ENCODE data around the gene IGSF5.
"Not testable (repeated sequence)": the region's sequence is repeated elsewhere in the genome, so short reads cannot be mapped to it uniquely, and the experiment has no call there.

IGSF5 gene

DNA sequence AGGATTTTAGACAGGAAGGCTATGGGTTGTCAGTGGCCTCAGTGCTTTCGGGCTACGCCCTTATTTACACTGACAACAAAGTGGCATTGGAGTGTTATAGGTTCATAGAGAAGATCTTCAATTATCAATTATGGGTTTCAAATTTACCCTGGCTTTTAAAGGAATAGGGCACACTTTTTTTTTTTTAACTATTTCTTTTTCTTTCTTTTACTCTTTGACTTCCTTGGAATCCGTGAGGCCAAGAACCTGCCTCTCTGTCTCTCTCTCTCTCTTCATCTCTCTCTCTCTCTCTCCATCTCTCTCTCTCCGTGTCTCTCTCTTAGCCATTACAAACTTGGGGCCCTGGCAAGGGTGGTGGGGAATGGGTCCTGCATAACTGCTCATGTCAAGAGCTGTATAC lies at the start of gene IGSF5:
Gene IGSF5 (plus strand): TSS at position 301 of the 400 bp plus-strand sequence. CDS start 327 bp downstream, outside the sequence.
- H3K4me1 ChIP-seq (ENCODE audit: insufficient read depth, insufficient read length); H3K9me3 ChIP-seq (ENCODE audit: insufficient read depth, low read length); H3K9ac ChIP-seq (ENCODE audit: insufficient read length, low read depth); DNase-seq (ENCODE audit: low read depth, low spot score); H3K4me3 ChIP-seq (ENCODE audit: insufficient read length, low read depth); H3K27me3 ChIP-seq (ENCODE audit: insufficient read depth, insufficient read length); H3K36me3 ChIP-seq (ENCODE audit: insufficient read depth, insufficient read length, low read length): not testable (repeated sequence)

- no peak for TF ChIP-seq YY1 (IDR thresholded peaks at IDR 0.05; ENCODE audit: insufficient read depth, insufficient read length)
- TF ChIP-seq SUZ12 (IDR thresholded peaks at IDR 0.05; ENCODE audit: extremely low read depth, insufficient read depth, insufficient read length), result no peak
- TF ChIP-seq ZNF274 (IDR thresholded peaks at IDR 0.05; ENCODE audit: low read depth, low read length), result no peak
- Histone ChIP-seq H3K9ac (ENCODE audit: insufficient read length, low read depth) (no peak overlapping the region), H3K4me3 (ENCODE audit: insufficient read length, low read depth) (no peak overlapping the region), H3K36me3 (ENCODE audit: insufficient read depth, insufficient read length, low read length) (no peaks in the 10 kb centered on the region), H3K4me1 (ENCODE audit: insufficient read depth, insufficient read length) (peaks cover 9% of the 10 kb centered on the region), H3K9me3 (ENCODE audit: insufficient read depth, low read length) (no peaks in the 10 kb centered on the region), H3K27me3 (ENCODE audit: insufficient read depth, insufficient read length) (no peaks in the 10 kb centered on the region)
- DNase-seq (ENCODE audit: low read depth, low spot score), result no peak
These were observed 48.8 kb upstream of the IGSF5 start for GRCh38 chr21:39696196-39696595.

DNA sequence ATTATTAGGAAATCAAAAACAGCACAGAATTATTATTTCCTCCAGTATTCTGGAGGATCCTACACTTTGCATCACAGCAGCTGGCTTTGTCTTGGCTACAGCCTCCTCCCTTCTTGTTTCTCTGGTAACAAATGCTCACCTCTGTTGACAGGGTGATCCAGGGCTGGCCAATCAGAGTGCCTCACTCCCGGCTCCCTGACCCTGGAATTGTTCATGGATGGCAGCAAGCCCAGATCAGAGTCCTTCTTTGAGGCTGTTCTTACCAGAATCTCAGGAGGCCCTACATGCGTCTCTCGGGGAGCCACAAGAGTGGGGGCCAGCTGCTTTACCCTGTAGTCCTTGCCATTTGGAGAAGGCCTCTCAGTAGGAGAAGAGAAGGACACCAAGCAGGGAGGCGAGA lies 48.4 kb upstream of the IGSF5 start:
- DNase-seq (ENCODE audit: low read depth, low spot score), result no peak
- Histone ChIP-seq H3K9ac (ENCODE audit: insufficient read length, low read depth) (no peak overlapping the region), H3K4me3 (ENCODE audit: insufficient read length, low read depth) (no peak overlapping the region), H3K9me3 (ENCODE audit: insufficient read depth, low read length) (no peaks in the 10 kb centered on the region), H3K4me1 (ENCODE audit: insufficient read depth, insufficient read length) (peaks cover 9% of the 10 kb centered on the region), H3K27me3 (ENCODE audit: insufficient read depth, insufficient read length) (no peaks in the 10 kb centered on the region), H3K36me3 (ENCODE audit: insufficient read depth, insufficient read length, low read length) (no peaks in the 10 kb centered on the region)
- TF ChIP-seq ZNF274 (IDR thresholded peaks at IDR 0.05; ENCODE audit: low read depth, low read length), result no peak

DNA sequence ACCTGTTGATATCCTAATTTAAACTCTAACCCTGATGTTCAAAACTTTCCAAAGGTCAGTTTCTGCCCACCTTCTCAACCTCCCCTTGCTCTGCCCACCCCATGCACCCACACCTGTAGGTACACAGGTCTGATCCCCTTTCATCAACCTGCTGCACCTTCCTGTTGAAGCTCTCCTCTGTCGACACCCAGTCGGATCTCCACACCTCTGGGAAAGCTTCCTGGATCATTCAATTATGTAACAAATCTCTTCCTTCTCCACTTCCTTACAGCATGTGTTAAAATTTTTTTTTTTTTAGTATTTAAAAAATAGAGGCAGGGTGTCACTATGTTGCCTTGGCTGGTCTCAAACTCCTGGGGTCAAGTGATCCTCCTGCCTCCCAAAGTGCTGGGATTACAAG lies 44.7 kb upstream of the IGSF5 start:
- TF ChIP-seq YY1 (IDR thresholded peaks at IDR 0.05; ENCODE audit: insufficient read depth, insufficient read length) (no peak), ZNF274 (IDR thresholded peaks at IDR 0.05; ENCODE audit: low read depth, low read length) (no peak)
- Histone ChIP-seq H3K4me1 (ENCODE audit: insufficient read depth, insufficient read length) (peaks cover 9% of the 10 kb centered on the region), H3K36me3 (ENCODE audit: insufficient read depth, insufficient read length, low read length) (no peaks in the 10 kb centered on the region)

DNA sequence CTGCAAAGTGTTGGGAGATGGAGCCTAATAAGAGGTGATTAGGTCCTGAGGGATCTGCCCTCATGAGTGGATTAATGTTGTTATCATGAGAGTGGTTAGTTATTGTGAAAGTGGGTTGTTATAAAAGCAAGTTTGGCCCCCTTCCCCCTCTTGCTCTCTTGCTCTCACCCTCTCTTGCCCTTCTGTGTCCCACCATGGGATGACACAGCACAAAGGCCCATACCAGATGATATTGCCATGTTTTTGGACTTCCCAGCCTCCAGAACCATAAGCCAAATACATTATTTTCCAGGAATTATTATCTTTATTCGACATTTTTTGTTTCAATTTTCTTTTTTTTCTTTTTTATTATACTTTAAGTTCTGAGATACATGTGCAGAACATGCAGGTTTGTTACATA lies 41.4 kb upstream of the IGSF5 start:
- Histone ChIP-seq H3K4me1 (ENCODE audit: insufficient read depth, insufficient read length) (peaks cover 9% of the 10 kb centered on the region), H3K4me3 (ENCODE audit: insufficient read length, low read depth) (no peak overlapping the region)
- TF ChIP-seq YY1 (IDR thresholded peaks at IDR 0.05; ENCODE audit: insufficient read depth, insufficient read length), result no peak
- TF ChIP-seq ZNF274 (IDR thresholded peaks at IDR 0.05; ENCODE audit: low read depth, low read length), result no peak
- TF ChIP-seq SUZ12 (IDR thresholded peaks at IDR 0.05; ENCODE audit: extremely low read depth, insufficient read depth, insufficient read length), result no peak

More for the DNA sequence above, 44.7 kb upstream of the IGSF5 start:
- DNase-seq (ENCODE audit: low read depth, low spot score), result no peak
- H3K9me3 ChIP-seq (ENCODE audit: insufficient read depth, low read length), result peaks cover 18% of the 10 kb centered on the region; the same call in 1 of the 2 replicates
- no peak overlapping the region for H3K4me3 ChIP-seq (ENCODE audit: insufficient read length, low read depth)
- H3K9ac ChIP-seq (ENCODE audit: insufficient read length, low read depth), result no peak overlapping the region
- no peaks in the 10 kb centered on the region for H3K27me3 ChIP-seq (ENCODE audit: insufficient read depth, insufficient read length)

GRCh38 chr21:39705849-39706248 lies 39.1 kb upstream of the IGSF5 start:
- H3K4me3 ChIP-seq (ENCODE audit: insufficient read length, low read depth), result no peak overlapping the region
- no peaks in the 10 kb centered on the region for H3K27me3 ChIP-seq (ENCODE audit: insufficient read depth, insufficient read length)
- no peak overlapping the region for H3K9ac ChIP-seq (ENCODE audit: insufficient read length, low read depth)
- no peaks in the 10 kb centered on the region for H3K36me3 ChIP-seq (ENCODE audit: insufficient read depth, insufficient read length, low read length)
- peaks cover 2% of the 10 kb centered on the region for H3K4me1 ChIP-seq (ENCODE audit: insufficient read depth, insufficient read length)
- DNase-seq (ENCODE audit: low read depth, low spot score), result no peak
- TF ChIP-seq YY1 (IDR thresholded peaks at IDR 0.05; ENCODE audit: insufficient read depth, insufficient read length), result no peak
- no peak for TF ChIP-seq SUZ12 (IDR thresholded peaks at IDR 0.05; ENCODE audit: extremely low read depth, insufficient read depth, insufficient read length)
- no peak for TF ChIP-seq ZNF274 (IDR thresholded peaks at IDR 0.05; ENCODE audit: low read depth, low read length)
- peaks cover 28% of the 10 kb centered on the region; the same call in 1 of the 2 replicates for H3K9me3 ChIP-seq (ENCODE audit: insufficient read depth, low read length)

More for the DNA sequence above, 41.4 kb upstream of the IGSF5 start:
- no peak overlapping the region for H3K9ac ChIP-seq (ENCODE audit: insufficient read length, low read depth)
- DNase-seq (ENCODE audit: low read depth, low spot score), result no peak
- H3K9me3 ChIP-seq (ENCODE audit: insufficient read depth, low read length), result peaks cover 27% of the 10 kb centered on the region; the same call in 1 of the 2 replicates
- H3K27me3 ChIP-seq (ENCODE audit: insufficient read depth, insufficient read length), result no peaks in the 10 kb centered on the region
- H3K36me3 ChIP-seq (ENCODE audit: insufficient read depth, insufficient read length, low read length), result no peaks in the 10 kb centered on the region

- peak; percentile 92 for DNase-seq (ENCODE audit: low read depth, low spot score)
- no peak overlapping the region for H3K9ac ChIP-seq (ENCODE audit: insufficient read length, low read depth)
- H3K36me3 ChIP-seq (ENCODE audit: insufficient read depth, insufficient read length, low read length), result no peaks in the 10 kb centered on the region
These were observed 37.7 kb upstream of the IGSF5 start for GRCh38 chr21:39707316-39707715.

GRCh38 chr21:39710866-39711265 lies 34.1 kb upstream of the IGSF5 start:
- Histone ChIP-seq H3K36me3 (ENCODE audit: insufficient read depth, insufficient read length, low read length) (no peaks in the 10 kb centered on the region), H3K27me3 (ENCODE audit: insufficient read depth, insufficient read length) (no peaks in the 10 kb centered on the region), H3K4me1 (ENCODE audit: insufficient read depth, insufficient read length) (peaks cover 2% of the 10 kb centered on the region), H3K9me3 (ENCODE audit: insufficient read depth, low read length) (peaks cover 12% of the 10 kb centered on the region; the same call in 1 of the 2 replicates), H3K9ac (ENCODE audit: insufficient read length, low read depth) (no peak overlapping the region), H3K4me3 (ENCODE audit: insufficient read length, low read depth) (no peak overlapping the region)
- DNase-seq (ENCODE audit: low read depth, low spot score), result no peak
- no peak for TF ChIP-seq YY1 (IDR thresholded peaks at IDR 0.05; ENCODE audit: insufficient read depth, insufficient read length)
- TF ChIP-seq ZNF274 (IDR thresholded peaks at IDR 0.05; ENCODE audit: low read depth, low read length), result no peak
- TF ChIP-seq SUZ12 (IDR thresholded peaks at IDR 0.05; ENCODE audit: extremely low read depth, insufficient read depth, insufficient read length), result no peak

More at GRCh38 chr21:39707316-39707715, 37.7 kb upstream of the IGSF5 start:
- Histone ChIP-seq H3K27me3 (ENCODE audit: insufficient read depth, insufficient read length) (no peaks in the 10 kb centered on the region), H3K4me1 (ENCODE audit: insufficient read depth, insufficient read length) (peaks cover 2% of the 10 kb centered on the region), H3K4me3 (ENCODE audit: insufficient read length, low read depth) (no peak overlapping the region), H3K9me3 (ENCODE audit: insufficient read depth, low read length) (peaks cover 31% of the 10 kb centered on the region; the same call in 1 of the 2 replicates)
- no peak for TF ChIP-seq YY1 (IDR thresholded peaks at IDR 0.05; ENCODE audit: insufficient read depth, insufficient read length)
- TF ChIP-seq ZNF274 (IDR thresholded peaks at IDR 0.05; ENCODE audit: low read depth, low read length), result no peak
- no peak for TF ChIP-seq SUZ12 (IDR thresholded peaks at IDR 0.05; ENCODE audit: extremely low read depth, insufficient read depth, insufficient read length)

All from NT2/D1 (cell line).